22Rv1 (cell line): Measurements from ENCODE around the gene ZNF792.

Source experiments
- H3K27ac ChIP-seq: fragments of 450-650 bp; 2 replicates; pipeline ENCODE4 v1.5.1; 2017
- CTCF ChIP-seq: fragments of 450-650 bp; IDR thresholded peaks from 2 replicates; pipeline ENCODE4 v1.5.1; 2017; ENCODE audit warnings: mild to moderate bottlenecking
- ZFX ChIP-seq: fragments of 450-650 bp; IDR thresholded peaks from 2 replicates; pipeline ENCODE4 v1.6.1; 2017; ENCODE audit warnings: antibody characterized with exemption, borderline replicate concordance

Gene ZNF792

GRCh38 chr19:34963573-34964406 is at the start of gene ZNF792:
Gene ZNF792, minus strand, starts transcription at chr19:34964229. Its CDS starts 567 bp downstream, at chr19:34963662.
- H3K27ac ChIP-seq, result peak within 1 kb of the TSS; percentile 26; the same call in 1 of the 2 replicates

DNA sequence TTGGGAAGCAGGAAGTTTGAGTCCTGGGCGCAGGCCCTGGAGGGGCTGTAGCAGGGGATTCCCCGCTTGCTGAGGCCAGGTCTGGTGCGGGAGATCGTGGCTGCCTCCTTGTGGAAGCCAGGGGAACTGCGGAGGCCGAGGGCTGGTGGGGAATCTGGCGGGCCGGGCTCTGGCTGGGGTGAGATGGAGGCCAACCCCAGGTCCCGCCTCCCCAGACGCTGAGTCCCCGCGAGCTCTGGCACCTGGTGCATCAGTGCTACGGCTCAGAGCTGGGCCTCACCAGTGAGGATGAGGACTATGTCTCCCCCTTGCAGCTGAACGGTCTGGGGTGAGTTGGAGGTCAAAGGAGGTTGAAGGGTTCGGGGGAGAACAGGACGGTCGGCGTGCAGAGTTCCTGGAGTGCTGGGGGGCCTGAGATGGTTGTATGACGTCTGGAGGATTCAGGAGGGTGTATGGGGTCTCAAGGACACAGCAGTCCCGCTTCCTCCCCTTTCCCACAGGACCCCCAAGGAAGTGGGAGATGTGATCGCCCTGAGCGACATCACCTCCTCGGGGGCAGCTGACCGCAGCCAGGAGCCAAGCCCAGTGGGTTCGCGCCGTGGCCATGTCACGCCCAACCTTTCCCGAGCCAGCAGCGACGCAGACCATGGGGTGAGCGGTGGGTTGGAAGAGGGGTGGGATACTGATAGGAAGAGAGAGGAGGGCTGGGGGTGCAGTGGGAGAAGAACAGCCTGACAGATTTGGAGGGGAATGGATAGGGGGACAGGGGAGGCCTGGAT is 49.2 kb upstream of the ZNF792 start:
- H3K27ac ChIP-seq, result no peak overlapping the region
- TF ChIP-seq ZFX (no peak), CTCF (peak; percentile 92)

More at GRCh38 chr19:34963573-34964406, at the start of gene ZNF792:
- TF ChIP-seq ZFX, result no peak
- TF ChIP-seq CTCF, result no peak

GRCh38 chr19:35011737-35012682 is 48.0 kb upstream of the ZNF792 start:
- TF ChIP-seq ZFX (no peak), CTCF (no peak)
- no peak overlapping the region for H3K27ac ChIP-seq

DNA sequence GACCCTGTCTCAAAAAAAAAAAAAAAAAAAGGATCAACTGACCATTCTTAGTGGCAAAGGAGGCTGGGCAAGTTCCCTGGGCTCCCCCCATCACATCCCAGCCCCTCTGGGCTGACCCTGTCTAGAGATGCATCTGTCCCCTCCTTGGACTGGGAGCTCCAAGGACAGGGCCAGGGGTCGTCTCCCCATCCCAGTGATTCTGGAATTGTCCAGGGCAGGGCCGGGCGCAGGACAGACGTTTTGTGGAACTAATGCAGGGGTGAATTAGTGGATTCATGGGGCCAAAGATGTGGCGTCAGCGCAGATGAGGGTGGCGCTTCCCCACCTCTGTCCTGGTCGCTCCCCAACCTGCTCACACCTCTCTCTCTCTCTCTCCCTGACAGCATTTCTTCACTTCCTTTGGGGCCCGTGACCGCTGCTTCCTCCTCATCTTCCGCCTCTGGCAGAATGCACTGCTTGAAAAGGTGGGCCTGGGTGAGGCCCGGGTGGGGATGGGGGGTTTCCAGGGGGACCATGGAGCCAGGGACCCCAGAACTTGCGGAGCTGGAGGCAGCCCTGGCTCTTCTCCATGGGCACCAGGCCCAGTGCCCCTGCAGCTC is 47.2 kb upstream of the ZNF792 start:
- TF ChIP-seq ZFX, result no peak
- TF ChIP-seq CTCF, result no peak

GRCh38 chr19:35009424-35010415 is 45.7 kb upstream of the ZNF792 start:
- TF ChIP-seq CTCF (no peak), ZFX (no peak)
- H3K27ac ChIP-seq, result no peak overlapping the region

More for the DNA sequence above, 47.2 kb upstream of the ZNF792 start:
- H3K27ac ChIP-seq, result no peak overlapping the region
